NOMO-1 treated with DMSO at 0.1 percent for 48 hours (cell line): Measurements from ENCODE around the gene TTC28.
"Not testable (repeated sequence)": the region's sequence is repeated elsewhere in the genome, so short reads cannot be mapped to it uniquely, and the experiment has no call there.

Experiments used
- DNase-seq: peaks from one replicate; lab custom pipeline; 2025; ENCODE audit not compliant: unreplicated experiment; lab: John Stamatoyannopoulos, UW

The TTC28 gene

GRCh38 chr22:28241656-28242290 is 437.9 kb downstream of the TTC28 start:
- peak; percentile 63 for DNase-seq

- no peak for DNase-seq
Measured at GRCh38 chr22:28239941-28240340, 439.7 kb downstream of the TTC28 start.

DNA sequence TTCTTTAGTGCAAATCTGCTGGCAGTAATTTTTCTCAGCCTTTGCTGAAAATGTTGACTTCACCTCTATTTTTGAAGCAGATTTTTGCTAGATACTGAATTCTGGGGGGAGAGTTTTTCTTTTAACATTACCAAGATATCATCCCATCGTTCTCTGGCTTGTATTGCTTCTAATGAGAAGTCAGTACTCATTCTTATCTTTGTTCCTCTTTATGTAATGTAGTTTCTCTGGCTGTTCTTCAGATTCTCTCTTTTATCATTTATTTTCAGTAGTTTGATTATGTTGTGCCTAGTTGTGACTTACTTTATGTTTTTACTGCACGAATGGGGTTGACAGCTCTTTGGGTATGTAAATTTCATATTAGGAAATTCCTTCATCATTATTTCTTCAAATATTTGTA is 441.9 kb downstream of the TTC28 start:
- DNase-seq: no peak

DNA sequence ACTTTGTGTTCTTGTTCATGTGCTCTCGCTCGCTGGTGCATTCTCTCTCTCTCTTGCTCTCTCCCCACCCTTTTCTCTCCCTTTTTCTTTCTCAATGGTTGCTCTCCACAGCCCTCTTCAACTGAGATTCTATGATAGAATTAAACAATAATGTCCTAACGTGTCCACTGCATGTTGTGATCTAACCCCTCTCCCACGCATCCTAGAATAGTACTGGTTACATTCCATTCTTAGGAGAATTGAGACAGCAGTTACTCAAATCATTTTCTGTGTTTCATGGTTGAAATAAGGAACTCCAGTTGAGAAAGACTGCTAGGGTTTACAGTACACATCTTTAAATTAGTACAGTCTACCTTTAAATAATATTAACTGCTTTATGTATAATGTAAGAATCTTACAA is 442.5 kb downstream of the TTC28 start:
- no peak for DNase-seq

- no peak for DNase-seq
Measured at GRCh38 chr22:28232204-28232603, 447.4 kb downstream of the TTC28 start.

- DNase-seq: no peak
Measured at GRCh38 chr22:28231441-28231840, 448.2 kb downstream of the TTC28 start.

DNA sequence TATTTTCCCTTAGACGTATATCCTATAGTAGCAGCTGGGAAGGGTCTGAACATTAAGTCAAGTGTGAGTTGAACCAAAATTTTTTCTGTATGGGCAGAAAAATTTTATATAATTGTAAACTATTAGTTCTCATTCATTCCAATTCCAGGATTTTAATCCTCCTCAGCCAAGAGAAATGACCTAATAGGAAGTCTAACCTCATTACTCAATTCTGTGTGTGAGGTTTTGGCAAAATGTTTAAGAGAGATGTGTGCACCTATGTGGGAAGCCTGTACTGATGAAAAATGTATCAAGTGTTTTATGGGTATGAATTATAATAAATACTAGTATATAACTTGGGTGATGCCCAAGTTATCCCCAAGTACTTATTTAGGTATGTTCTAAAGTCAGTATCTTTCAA is 449.0 kb downstream of the TTC28 start:
- no peak for DNase-seq

- no peak for DNase-seq
Measured at GRCh38 chr22:28229566-28230485, 449.8 kb downstream of the TTC28 start.

GRCh38 chr22:28223826-28224225 is 455.8 kb downstream of the TTC28 start:
- DNase-seq: no peak

DNA sequence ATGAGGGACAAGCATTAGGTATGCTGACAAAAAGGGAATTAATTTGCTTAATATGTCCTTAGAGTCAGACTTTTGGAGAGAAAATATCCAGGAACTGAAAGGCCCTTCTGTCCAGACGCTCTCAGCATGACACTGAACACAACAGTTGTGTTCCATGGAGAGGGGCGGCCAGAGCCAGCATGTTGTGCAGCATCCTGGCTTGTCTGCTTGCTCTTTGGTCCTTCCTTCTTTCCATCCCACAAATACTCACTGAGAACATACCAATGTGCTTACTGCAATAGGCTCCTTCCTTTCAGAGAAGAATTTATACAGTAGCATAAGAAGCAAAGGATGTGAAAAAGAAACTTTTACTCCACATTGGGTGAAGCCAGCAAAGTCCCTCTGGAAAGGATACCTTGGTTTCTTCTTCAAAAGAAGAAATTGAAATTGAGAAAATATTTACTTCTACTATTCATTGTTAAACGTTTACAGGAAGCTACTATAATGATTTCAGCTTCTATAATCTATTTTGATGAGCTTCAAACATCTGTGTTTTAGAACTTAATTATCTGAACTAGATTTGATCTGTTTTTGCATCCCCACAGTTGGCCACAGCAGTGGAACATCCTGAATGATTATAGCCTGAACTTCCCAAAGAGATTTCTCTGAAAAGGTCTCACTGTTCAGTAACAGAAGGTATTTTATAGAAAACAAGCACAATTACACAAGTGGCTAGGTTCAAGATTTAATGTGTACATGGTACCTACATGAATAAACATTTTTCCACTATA is 456.5 kb downstream of the TTC28 start:
- DNase-seq: no peak

DNA sequence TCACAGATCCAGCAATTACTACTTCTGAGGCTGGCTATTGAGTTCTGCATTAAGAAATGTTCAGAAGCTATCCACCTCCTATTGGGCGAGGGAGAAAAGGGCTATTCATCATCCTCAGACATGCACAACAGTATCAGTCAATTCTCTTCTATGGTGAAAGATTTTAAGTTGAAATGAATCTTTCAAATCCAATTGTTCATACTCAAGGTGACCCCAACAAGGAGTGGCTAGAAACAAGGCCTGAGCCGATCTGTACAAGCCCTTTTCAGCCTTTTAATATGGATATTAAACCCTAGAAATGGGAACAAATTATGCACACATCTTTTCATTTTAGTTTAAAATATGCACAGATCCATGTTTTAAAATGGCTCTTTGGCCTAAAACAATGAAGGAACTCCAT is 457.1 kb downstream of the TTC28 start:
- DNase-seq: no peak

DNA sequence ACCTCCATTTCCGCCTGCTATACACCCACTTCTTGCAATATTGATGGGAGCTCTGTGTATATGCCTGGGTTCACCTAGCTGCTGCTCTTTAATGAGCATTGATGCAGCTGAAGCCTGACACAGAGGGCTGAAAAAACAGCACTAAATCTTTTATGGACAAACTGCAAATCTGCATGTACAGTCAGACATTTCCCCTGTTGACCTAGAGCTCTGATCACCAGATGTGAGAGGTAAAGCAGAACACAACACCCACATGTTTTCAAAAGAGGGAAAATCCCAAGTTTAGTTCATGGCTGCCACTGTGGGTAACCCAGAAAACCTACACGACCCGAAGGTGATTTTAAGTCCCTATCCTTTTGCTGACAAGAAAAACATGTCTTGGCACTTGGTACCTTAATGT is 457.6 kb downstream of the TTC28 start:
- no peak for DNase-seq

DNA sequence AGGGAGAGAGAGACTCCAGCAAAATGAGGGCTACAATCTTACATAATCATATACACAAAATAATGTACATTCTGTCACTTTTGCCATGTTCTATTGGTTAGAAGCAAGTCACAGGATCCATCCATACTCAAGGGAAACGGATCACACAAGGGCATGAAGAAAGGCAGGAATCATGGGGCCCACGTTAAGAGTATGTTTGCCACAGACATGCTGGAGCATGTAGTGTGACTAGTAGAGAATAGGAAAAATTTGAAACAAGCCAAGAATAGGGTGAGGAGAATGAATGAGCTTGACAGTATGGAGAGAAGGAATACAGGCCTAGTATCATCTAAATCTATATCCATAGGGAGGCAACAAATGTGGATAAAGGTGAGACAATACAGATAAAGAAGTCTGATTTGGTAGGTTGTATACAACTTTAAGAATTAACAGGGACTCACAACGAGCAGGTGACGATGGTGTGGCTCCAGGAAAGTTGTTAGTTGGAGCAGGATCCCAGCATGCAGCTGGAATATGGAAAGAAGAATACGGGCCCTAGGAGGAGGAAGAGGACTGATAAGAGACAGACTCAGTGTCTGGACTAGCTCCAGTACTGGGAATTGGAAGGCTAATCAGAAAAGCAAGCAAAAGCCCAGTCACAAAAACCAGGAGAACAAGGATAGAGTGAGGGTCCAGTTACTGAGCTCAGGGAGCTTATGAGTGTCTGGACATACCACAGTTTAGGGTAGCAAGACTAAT is 458.8 kb downstream of the TTC28 start:
- DNase-seq: no peak

DNA sequence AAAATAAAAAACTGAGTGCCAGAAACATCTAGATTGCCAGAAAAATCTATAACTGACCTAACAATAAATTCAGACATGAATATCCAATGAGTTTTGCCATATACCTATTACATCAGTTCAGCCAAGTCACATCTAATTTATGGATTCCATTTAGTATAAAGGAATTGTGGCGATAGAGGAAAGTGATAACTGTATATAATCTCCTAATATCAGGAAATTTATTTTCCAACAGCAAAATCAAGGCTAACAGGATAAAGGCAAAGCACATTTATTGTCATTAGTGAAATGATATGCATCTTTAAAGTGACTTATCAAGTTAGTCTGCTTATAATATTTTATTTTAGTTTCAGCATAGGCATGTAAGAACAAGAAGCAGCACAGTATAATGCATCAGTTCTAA is 462.4 kb downstream of the TTC28 start:
- DNase-seq: no peak

- not testable (repeated sequence) for DNase-seq
Measured at GRCh38 chr22:28214750-28215149, 464.9 kb downstream of the TTC28 start.

DNA sequence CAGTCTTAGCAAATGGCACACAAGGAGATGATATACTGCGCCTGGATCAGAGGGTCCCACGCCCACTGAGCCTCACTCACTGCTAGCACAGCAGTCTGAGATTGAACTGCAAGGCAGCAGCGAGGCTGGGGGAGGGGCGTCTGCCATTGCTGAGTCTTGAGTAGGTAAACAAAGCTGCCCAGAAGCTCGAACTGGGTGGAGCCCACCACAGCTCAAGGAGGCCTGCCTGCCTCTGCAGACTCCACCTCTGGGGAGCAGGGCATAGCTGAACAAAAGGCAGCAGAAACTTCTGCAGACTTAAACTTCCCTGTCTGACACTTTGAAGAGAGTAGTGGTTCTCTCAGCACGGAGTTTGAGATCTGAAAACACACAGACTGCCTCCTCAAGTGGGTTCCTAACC is 470.2 kb downstream of the TTC28 start:
- DNase-seq: not testable (repeated sequence)

GRCh38 chr22:28208787-28209186 is 470.9 kb downstream of the TTC28 start:
- no peak for DNase-seq

GRCh38 chr22:28208036-28208435 is 471.6 kb downstream of the TTC28 start:
- no peak for DNase-seq

GRCh38 chr22:28207281-28208030 is 472.2 kb downstream of the TTC28 start:
- no peak for DNase-seq

DNA sequence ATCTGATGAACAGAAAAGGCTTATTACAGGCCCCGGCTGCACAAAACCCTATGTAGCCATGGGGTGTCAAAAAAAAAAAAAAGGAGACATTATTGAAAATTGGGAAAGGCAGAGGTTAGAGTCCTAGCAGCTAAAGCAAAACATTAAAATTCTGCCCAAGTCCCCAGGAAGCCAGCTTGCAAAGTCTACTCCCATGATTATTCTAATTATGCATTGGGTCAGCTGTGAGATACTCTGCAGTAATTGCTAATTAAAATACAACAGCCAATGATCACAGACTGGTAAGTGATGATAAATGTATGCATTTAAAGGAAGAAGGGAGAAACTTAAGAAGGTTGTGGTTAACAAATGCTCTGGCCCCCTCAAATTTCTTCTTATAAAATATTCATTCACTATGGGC is 473.7 kb downstream of the TTC28 start:
- DNase-seq: no peak
